ENCODE measurements around the gene SLC5A11.

DNA sequence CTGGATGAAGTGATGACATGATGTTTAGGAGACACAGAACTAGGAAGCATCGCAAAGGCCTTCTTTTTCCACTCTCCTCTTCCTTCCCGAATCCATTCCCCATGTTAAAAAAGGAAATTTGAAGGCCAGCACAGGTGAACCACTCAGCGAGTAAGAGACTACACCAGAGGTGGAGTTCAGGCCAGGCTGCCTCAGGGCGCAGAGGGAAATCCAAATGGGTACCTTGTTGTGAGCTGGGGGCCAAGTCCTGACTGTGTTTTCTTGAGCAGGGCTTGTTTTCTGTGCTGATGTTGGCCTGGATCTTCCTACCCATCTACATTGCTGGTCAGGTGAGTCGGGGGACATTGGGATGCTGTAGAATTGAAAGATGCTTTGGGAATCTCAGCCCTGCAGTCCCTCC lies 26.1 kb downstream of the SLC5A11 start:
- TF ChIP-seq POLR2A (IDR thresholded peaks at IDR 0.05; ENCODE audit: low read depth, low read length) (no peak), POLR2AphosphoS5 (IDR thresholded peaks at IDR 0.05; ENCODE audit: low read depth, low read length) (no peak), TAF1 (IDR thresholded peaks at IDR 0.05; ENCODE audit: borderline replicate concordance, low read depth, low read length) (no peak)
